Measurements from ENCODE around the gene ZNF268.
"Not testable (repeated sequence)": the region's sequence is repeated elsewhere in the genome, so short reads cannot be mapped to it uniquely, and the experiment has no call there.

ZNF268 gene

DNA sequence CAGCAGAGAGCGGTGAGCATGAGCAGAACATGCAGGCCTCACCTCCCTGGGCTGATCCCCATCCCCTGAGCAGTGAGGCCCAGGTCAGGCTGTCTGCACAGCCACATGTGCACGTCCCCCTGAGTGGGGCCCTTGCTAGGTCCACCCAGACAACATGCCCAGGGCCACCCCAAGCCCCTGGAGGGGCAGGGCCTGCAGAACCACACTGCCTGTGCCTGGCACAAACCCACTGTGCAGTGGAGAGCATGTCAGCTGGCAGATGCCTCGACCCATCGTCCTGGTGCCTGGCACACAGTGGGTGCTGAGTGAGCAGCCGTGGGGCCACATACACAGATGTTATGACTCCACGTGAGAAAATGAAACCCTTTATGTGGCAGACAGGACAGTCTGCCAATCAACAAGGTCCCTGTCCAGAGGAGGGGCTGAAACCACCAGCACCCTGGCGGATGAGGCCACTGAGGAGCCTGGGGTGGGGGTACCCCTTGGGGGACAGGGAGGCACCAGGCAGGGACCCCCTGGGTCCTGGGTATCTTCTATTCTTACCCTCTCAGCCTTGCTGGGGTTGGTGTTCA lies 46.1 kb downstream of the ZNF268 start:
- no peak for DNase-seq (ENCODE audit: low read depth, low spot score)

DNA sequence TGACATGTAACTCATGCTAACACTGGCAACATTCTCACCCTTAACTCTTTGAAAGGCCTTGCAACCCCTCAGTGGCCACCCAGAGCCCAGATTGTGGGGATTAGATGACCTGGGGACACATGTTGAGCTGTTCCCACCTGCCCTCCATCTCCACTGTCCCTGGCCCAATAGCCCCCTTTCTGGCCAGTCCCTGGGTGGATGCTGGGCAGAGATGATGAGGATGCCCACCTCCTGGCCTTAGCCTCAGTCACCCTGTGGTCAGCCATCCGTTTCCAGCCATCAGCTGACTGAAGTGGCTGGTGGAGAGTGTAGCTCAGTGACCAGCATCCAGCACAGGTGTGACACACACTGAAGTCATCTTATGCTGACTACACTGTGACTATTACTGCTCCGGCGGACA lies 49.7 kb downstream of the ZNF268 start:
- DNase-seq (ENCODE audit: low read depth, low spot score), result no peak

DNA sequence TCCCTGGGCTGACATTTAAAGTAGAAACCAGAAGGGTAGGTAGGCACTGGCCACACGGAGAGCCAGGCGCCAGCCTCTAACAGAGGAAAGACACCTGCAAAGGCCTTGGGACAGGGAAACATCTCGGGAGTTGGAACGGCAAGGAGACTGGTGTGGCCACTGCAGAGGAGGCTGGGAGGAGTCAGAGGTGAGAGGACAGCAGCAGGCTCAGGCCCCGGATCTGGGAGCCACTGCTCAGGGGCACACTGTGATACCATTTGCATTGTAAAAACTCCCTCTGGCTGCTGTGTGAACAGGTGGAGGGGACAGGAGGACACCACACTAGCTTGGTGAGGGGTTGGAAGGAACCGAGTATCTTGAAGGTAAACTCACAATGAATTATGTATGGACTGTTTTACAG lies 51.7 kb downstream of the ZNF268 start:
- DNase-seq (ENCODE audit: low read depth, low spot score), result no peak

DNA sequence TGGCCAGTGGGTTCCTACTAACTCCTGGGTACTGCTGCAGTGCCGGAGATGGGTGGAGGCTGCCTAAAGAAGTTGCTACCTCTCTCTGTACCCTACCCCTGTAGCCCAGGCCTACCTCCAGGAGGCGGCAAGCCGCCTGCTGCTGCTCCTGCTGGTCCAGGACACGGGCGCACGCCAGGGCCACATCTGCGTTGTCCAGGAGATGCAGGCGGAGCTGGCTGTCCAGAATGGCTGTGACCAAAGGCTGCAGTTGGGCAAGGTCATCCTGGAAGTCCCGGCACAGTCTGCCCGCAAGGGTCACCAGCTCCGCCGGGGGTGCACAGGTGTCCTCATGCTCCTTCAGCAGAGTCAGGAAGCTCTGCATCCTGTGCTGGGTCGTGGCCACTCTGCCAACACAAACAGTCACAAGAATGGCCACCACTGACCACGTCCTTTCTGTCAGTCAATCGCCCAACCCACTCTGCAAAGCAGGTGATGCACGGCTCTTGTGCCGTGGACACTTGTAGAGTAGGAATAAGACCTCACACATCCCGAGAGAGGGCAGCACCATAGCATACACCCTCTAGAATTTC lies 52.8 kb downstream of the ZNF268 start:
- no peak for DNase-seq (ENCODE audit: low read depth, low spot score)

DNA sequence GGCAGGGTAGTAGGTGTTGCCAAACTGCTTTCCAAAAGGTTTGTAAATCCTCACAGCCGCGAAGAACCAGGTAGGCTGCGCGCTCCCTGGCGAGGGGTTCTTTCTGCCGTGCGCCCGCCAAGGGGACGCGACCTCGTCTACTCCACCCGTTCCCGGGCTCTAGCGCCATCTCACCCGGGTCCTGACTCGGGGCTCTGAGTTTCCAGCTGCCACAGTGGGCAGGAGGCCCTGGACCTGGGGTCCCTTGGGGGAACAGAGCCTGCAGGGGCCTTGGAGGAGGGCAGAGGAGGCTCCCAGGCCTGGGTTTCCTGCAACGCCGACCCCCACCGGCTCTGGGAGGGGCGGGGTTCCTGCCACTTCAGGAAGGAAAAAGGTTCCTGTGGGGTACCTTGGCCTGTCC lies 53.7 kb downstream of the ZNF268 start:
- no peak for DNase-seq (ENCODE audit: low read depth, low spot score)

DNA sequence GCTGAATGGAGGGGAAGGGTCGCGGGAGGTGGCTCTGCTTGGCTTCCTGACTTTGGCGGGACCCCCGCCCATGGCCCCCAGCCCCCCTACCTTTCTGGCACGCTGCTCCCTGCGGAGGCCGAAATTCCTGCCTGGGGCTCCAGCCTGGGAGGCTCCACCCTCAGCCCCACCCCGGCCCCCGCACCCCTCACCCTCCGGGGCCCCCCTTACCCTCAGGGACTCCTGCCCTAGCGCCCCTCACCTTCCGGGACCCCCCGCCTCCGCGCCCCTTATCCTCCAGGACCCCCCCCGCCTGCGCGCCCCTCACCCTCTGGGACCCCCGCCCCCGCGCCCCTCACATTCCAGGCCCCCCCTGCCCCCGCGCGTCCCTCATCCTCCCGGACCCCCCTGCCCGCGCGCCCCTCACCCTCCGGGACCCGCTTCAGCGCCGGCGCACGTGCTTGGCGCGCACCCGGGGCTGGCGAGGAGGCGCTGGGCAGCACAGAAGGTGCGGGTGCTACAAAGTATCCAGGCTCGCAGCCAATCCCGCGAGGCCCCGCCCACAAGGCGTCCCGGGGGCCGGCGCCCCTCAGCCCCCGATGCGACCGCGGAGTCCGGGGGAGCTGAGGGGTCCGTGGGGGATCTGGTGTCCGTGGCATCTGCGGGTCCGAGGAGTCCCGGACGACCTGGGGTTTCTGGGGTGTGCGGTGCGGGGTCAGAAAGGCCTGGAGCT lies 54.3 kb downstream of the ZNF268 start, which contains the start of gene ANHX:
Gene ANHX (minus strand): TSS at position 477 of the 712 bp plus-strand sequence. CDS start 1,521 bp downstream, outside the sequence.
- no peak for DNase-seq (ENCODE audit: low read depth, low spot score)

DNA sequence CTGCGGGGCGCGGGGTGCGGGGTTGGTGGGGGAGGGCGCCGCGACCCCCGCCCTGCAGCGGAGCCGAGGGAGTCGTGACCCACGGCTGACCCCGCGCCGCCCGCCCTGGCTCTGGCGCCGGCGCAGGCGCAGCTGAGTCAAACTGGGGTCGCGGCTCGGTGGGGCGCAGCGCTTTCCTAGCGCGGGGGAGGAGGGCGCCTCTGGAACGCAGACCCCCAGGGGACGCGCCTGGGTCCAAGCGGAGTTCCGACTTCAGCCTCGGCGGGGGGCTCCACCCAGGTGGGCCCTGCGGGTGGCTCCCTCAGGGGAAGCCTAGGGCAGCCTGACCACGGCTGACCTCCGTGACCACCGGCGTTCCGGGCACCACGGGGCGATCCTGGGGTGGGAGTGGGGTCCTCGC lies 54.8 kb downstream of the ZNF268 start:
- no peak for DNase-seq (ENCODE audit: low read depth, low spot score)

DNA sequence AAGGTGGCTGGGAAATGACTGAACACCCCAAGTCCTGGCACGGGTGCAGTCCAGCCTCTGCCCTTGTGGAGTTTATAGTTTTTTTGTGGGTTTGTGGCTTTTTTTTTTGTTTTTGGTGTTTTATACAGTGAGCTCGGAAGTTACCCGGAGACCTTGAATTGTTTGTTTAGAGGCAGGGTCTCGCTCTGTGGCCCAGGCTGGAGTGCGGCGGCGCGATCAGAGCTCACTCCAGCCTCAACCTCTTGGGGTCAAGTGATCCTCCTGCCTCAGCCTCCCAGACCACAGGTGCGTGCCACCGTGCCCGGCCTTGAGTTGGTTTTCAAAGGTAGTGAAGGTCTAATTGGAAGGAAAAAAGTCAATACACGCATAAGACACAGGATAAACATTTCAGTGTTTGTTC lies 55.3 kb downstream of the ZNF268 start:
- DNase-seq (ENCODE audit: low read depth, low spot score), result no peak

DNA sequence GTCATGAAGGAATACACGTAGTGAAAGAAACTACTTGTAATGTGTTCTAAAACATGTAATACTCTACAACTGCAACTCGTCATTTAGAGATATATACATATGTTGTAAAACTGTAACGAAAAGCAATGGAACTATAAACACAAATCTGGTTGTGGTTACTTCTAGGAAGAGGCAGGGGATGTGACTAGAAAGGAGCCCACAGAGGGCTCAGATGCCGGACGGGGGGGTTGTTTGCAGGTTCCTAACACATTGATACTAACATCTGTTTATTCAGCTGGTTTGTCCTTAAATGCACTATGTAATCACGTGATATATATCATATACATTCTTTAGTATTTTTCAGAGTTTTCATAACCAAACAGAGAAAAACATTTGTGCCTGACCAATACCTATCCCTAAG lies 70.4 kb downstream of the ZNF268 start:
- DNase-seq (ENCODE audit: low read depth, low spot score), result no peak

DNA sequence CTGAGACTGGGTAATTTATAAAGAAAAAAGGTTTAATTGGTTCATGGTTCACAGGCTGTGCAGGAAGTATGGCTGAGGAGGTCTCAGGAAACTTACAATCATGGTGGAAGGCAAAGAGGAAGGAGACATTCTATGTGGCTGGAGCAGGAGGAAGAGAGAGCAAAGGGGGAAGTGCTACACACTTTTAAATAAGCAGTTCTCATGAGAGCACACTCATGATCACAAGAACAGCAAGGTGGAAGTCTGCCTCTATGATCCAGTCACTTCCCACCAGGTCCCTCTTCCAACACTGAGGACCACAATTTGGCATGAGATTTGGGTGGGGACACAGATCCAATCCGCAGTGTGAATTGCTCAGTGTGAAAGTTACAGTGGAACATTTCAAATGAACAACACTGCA lies 74.5 kb downstream of the ZNF268 start:
- not testable (repeated sequence) for DNase-seq (ENCODE audit: low read depth, low spot score)

DNA sequence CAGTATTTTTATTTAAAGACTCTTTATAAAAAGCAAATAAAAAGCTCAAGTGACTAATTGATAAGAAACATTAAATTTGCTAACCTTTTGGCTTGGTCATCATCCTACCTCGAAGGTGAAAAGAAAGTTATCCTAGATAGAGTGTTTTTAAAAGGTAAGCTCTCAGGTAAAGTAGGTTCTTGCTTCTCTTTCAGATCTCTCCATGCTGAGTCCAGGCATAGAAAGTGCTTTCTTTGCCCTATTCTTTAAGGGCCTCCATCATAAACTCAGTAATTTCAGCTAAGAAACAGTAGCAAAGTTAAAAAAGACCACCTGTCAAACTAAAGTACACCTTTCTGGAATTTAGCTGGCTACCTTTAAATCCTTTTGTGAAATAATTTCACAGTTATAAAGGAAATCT lies 75.0 kb downstream of the ZNF268 start:
- no peak for DNase-seq (ENCODE audit: low read depth, low spot score)

DNA sequence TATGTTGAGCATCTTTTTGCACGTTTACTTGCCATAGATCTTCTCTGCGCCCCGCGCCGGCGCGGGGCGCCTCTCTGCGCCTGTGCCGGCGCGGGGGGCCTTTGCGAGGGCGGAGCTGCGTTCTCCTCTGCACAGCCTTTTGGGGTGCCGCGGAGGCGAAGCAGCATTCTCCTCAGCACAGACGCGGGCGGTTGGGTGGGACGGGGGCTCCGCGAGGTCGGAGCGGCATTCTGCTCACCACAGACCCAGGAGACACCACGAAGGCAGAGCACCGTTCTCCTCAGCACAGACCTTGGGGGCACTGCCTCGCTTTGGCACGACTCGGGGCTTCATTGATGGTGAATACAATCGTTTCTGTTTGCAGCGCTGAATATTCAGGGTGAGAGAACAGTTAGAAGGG lies 82.9 kb downstream of the ZNF268 start:
- no peak for DNase-seq (ENCODE audit: low read depth, low spot score)

Data from smooth muscle cell of the brain vasculature (primary cell).